Activated T-helper 1 cell treated with anti-CD3 and anti-CD28 coated beads, Interleukin-12 subunit alpha, Interleukin-12 subunit beta, Interleukin-2, Interleukin-4 antibody, amounts not matched to agents 30 ng/mL and 10 ng/mL and 1 ng/mL, durations not matched to agents 14 hours and 24 hours and 36 hours (primary cell): ENCODE measurements around the gene ZNF735. TPM values are rescaled to one million over a fixed set of nuclear protein-coding genes. Genes with fewer than 3 reads are reported as not detected.
"Not testable (repeated sequence)": the region's sequence is repeated elsewhere in the genome, so short reads cannot be mapped to it uniquely, and the experiment has no call there.

Source experiments
- DNase-seq: peaks from one replicate; pipeline ENCODE4 v3.0.0; 2021; ENCODE audit warnings: low spot score
- H3K27ac Mint-ChIP-seq: one replicate; pipeline ENCODE4 v1.8.0; 2021; ENCODE audit warnings: mild to moderate bottlenecking, mixed read lengths
- H3K27me3 Mint-ChIP-seq: one replicate; pipeline ENCODE4 v1.8.0; 2022; ENCODE audit warnings: mild to moderate bottlenecking, moderate library complexity, mixed read lengths; ENCODE audit not compliant: insufficient read depth
- H3K36me3 Mint-ChIP-seq: one replicate; pipeline ENCODE4 v1.8.0; 2021; ENCODE audit warnings: low read depth, mixed read lengths
- H3K4me1 Mint-ChIP-seq: one replicate; pipeline ENCODE4 v1.8.0; 2021; ENCODE audit warnings: low read depth, mixed read lengths
- H3K4me3 Mint-ChIP-seq: one replicate; pipeline ENCODE4 v1.8.0; 2021; ENCODE audit warnings: mild to moderate bottlenecking, moderate library complexity, mixed read lengths
- H3K9me3 Mint-ChIP-seq: one replicate; pipeline ENCODE4 v1.8.0; 2021; ENCODE audit warnings: mixed read lengths
- intact Hi-C: fragments of 100-400 bp; cut with micrococcal nuclease; formaldehyde crosslinking; loops from one replicate; pipeline ENCODE4 v1.15.1; 2024
- total RNA-seq: library from RNA; stranded (reverse); gene quantifications from 2 replicates; pipeline ENCODE4 v1.2.3, GENCODE V29; 2022

The ZNF735 gene
- not detected in 2 replicates for total RNA-seq

DNA sequence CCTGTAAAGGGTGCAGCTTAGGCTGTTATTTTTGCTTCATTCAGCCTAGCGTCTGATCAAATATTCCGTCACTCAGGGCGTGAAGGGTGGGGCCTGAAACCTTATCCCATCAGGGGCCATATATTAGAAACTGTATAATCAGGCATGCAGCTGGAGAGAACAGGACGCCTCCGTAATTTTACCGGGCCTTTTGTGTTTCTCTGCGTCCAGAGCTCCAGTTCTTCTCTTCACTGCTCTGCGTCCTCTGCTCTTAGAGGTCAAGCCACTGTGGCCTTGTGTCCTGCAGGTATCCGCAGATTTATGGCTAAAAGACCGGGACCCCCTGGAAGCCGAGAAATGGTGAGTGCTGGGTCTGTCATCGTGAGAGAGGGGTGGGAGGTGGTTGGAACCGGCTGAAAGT, at the start of gene ZNF735:
Gene ZNF735 (plus strand): TSS at position 301 of the 400 bp plus-strand sequence. CDS start 0 bp downstream, at position 301.
- H3K27me3 Mint-ChIP-seq: no peaks in the 10 kb centered on the region
- H3K27ac Mint-ChIP-seq: no peak within 1 kb of the TSS
- DNase-seq: no peak
- H3K4me3 Mint-ChIP-seq: no peak within 1 kb of the TSS
- no peaks in the 10 kb centered on the region for H3K36me3 Mint-ChIP-seq
- H3K9me3 Mint-ChIP-seq: peaks cover 38% of the 10 kb centered on the region
- intact Hi-C loops: no loop called here
- no peaks in the 10 kb centered on the region for H3K4me1 Mint-ChIP-seq

DNA sequence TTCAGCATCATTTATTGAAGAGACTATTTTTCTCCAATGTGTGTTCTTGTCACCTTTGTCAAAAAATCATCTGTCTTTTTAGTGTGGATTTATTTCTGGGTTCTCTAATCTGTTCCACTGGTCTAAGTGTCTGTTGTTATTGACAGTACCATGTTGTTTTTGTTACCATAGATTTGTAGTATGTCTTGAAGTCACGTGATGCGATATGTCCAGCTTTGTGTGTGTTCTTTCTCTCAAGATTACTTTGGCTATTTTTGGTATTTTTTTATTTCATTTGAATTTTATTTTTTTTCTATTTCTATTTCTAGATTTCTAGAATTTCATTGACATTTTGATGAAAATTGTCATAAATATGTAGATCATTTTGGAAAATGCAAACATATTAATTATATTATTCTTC, 36.0 kb upstream of the ZNF735 start:
- H3K4me3 Mint-ChIP-seq, H3K36me3 Mint-ChIP-seq, H3K27ac Mint-ChIP-seq, H3K4me1 Mint-ChIP-seq, H3K27me3 Mint-ChIP-seq, DNase-seq, intact Hi-C loops: not testable (repeated sequence)
- peaks cover 49% of the 10 kb centered on the region for H3K9me3 Mint-ChIP-seq

DNA sequence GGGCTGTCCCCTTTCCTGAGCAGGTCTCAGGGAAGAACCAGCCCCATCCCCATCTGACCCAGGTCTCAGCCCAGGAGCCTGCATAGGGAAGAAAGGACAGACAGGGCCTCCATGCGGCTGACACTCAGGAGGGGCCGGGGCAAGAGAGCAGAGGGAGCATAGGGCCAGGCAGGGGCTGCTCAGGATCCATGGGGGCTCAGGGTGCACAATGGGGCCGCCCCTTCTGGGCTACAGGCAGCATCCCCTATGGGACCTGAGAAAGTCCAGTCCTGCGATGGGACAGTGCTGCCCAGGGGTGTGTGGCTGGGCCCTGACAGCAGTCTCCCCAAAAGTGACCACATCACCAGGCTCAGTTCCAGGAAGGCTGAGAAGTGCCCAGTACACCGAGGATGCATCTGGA, 32.7 kb upstream of the ZNF735 start:
- no peaks in the 10 kb centered on the region for H3K4me1 Mint-ChIP-seq
- no peak for DNase-seq
- no peak overlapping the region for H3K4me3 Mint-ChIP-seq
- intact Hi-C loops: no loop called here
- H3K9me3 Mint-ChIP-seq: peaks cover 52% of the 10 kb centered on the region
- H3K27ac Mint-ChIP-seq: no peak overlapping the region
- H3K27me3 Mint-ChIP-seq: no peaks in the 10 kb centered on the region
- no peaks in the 10 kb centered on the region for H3K36me3 Mint-ChIP-seq

DNA sequence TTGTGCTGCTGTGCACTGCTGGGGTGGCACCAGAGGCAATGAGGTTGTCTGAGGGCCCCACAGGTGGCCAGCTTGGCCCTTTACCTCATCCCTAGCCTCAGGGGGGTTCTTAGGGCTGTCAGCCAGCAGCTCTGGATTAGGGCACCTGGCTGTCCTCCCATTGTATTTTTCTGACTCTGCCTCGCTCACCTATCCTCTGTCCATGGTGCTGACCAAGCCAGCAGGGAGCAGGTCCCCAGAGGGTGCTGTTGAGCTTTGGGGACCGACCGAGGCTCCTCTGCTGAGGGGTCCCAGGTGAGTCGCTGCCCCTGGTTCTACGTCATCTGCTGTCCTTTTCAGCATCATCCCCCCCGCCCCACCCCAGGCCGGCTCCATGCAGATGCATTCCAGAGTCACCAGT, 32.1 kb upstream of the ZNF735 start:
- Mint-ChIP-seq H3K27ac (no peak overlapping the region), H3K9me3 (peaks cover 48% of the 10 kb centered on the region), H3K36me3 (no peaks in the 10 kb centered on the region), H3K4me1 (no peaks in the 10 kb centered on the region), H3K27me3 (no peaks in the 10 kb centered on the region), H3K4me3 (no peak overlapping the region)
- intact Hi-C loops: no loop called here
- DNase-seq: no peak

DNA sequence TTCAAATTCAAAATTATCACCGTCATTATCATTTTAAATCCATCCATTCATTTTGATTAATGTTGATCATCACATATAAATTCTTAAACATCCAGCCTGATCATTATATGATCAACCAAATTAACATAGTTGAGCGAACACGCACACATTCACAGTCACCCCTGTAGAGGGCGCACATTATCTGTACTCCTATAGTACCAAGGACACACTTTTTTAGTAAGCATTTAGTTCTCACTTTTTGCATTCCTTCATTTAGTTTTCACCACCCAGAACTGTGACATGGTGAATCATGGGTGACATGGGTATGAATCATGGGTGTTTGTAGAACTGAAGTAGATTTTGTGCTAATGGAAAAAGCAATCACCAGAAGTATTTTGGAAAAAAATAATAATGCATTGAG, 26.0 kb upstream of the ZNF735 start:
- intact Hi-C loops: loop anchor here (5.0 kb wide), 1 partner anchor 436 kb away; no protein-coding TSS in a partner anchor

DNA sequence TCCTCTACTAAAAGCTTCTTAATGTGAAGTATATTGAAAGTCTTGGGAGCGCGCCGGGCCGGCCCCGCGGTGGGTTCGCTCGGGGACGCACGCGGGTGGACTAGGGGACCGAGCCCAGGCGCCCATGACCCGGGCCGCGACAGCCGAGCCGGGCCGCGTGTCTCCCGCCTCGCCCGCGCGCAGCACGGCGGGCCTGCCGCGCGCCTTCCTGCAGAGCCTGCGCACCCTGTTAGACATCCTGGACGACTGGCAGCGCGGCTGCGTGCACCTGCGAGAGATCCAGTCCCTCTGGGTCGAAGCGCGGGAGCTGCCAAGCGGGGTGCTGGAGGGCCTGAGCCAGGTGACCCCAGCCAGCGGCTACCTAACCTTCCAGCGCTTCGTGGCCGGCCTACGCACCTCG, 25.4 kb upstream of the ZNF735 start:
- H3K27me3 Mint-ChIP-seq: no peaks in the 10 kb centered on the region
- H3K4me3 Mint-ChIP-seq: no peak overlapping the region
- H3K9me3 Mint-ChIP-seq: peaks cover 29% of the 10 kb centered on the region
- H3K36me3 Mint-ChIP-seq: no peaks in the 10 kb centered on the region
- no peak overlapping the region for H3K27ac Mint-ChIP-seq
- DNase-seq: no peak
- intact Hi-C loops: loop anchor here (5.0 kb wide), 1 partner anchor 436 kb away; no protein-coding TSS in a partner anchor
- no peaks in the 10 kb centered on the region for H3K4me1 Mint-ChIP-seq

More for the DNA sequence above, 26.0 kb upstream of the ZNF735 start:
- no peaks in the 10 kb centered on the region for H3K36me3 Mint-ChIP-seq
- H3K4me1 Mint-ChIP-seq: no peaks in the 10 kb centered on the region
- DNase-seq: no peak
- no peak overlapping the region for H3K4me3 Mint-ChIP-seq
- peaks cover 27% of the 10 kb centered on the region for H3K9me3 Mint-ChIP-seq
- no peaks in the 10 kb centered on the region for H3K27me3 Mint-ChIP-seq
- no peak overlapping the region for H3K27ac Mint-ChIP-seq

DNA sequence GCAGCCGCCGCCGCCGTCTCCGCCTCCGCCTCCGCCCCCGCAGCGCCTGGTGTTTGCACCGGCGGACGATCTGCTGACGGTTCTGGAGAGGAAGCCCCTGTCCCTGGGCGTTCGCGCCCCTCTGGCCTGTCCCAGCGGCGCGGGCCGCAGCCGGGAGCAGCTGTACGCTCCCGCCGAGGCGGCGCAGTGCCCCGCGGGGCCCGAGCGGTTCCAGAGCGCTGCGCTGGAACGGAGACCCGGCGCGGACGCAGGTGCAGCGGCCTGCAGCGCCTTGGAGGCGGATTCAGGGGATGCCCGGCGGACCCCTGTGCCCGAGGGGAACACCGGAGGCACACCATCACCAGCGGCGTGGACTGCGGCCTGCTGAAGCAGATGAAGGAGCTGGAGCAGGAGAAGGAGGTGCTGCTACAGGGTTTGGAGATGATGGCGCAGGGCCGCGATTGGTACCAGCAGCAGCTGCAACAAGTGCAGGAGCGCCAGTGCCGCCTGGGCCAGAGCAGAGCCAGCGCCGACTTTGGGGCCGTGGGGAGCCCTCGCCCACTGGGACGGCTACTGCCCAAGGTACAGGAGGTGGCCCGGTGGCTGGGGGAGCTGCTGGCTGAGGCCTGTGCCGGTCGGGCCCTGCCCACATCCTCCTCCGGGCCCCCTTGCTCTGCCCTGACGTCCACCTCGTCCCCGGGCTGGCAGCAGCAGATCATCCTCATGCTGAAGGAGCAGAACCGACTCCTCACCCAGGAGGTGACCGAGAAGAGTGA, 24.8 kb upstream of the ZNF735 start:
- Mint-ChIP-seq H3K27ac (no peak overlapping the region), H3K4me3 (no peak overlapping the region), H3K27me3 (no peaks in the 10 kb centered on the region), H3K9me3 (peaks cover 30% of the 10 kb centered on the region), H3K4me1 (no peaks in the 10 kb centered on the region), H3K36me3 (no peaks in the 10 kb centered on the region)
- DNase-seq: no peak
- intact Hi-C loops: loop anchor here (5.0 kb wide), 1 partner anchor 435 kb away; no protein-coding TSS in a partner anchor

DNA sequence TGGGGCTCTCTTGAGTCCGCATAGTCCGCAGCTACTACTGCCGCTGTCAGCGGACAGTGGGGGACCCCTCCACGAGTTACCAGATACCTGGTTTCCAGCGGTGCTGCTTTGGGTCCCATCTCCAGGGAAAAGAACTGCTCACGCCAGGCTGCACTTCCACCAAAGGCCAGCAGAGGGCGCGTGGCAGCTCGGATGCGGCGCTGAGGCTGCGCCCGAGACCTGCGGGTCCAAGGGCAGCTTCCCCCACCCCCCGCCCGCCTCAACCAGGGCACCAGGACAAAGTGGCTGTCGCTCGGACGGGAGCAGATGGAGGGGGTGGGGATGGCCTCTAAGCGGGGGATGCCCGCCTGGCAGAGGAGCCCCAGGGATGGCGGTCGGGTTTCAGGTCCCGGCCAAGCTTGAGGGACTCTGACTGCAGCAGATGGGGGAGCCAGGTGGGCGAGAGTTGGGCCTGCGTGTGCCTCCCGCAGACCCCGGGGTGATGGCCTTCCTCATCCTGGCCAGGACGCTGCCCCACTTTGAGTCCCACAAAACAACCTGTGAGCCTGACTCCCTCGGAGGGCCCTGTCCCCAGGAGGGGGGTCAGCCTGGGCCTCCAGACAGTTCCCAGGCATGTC, 23.8 kb upstream of the ZNF735 start:
- Mint-ChIP-seq H3K4me1 (no peaks in the 10 kb centered on the region), H3K36me3 (no peaks in the 10 kb centered on the region), H3K4me3 (no peak overlapping the region), H3K27ac (no peak overlapping the region), H3K27me3 (no peaks in the 10 kb centered on the region), H3K9me3 (peaks cover 31% of the 10 kb centered on the region)
- intact Hi-C loops: loop anchor here (5.0 kb wide), 1 partner anchor 434 kb away; no protein-coding TSS in a partner anchor
- no peak for DNase-seq

DNA sequence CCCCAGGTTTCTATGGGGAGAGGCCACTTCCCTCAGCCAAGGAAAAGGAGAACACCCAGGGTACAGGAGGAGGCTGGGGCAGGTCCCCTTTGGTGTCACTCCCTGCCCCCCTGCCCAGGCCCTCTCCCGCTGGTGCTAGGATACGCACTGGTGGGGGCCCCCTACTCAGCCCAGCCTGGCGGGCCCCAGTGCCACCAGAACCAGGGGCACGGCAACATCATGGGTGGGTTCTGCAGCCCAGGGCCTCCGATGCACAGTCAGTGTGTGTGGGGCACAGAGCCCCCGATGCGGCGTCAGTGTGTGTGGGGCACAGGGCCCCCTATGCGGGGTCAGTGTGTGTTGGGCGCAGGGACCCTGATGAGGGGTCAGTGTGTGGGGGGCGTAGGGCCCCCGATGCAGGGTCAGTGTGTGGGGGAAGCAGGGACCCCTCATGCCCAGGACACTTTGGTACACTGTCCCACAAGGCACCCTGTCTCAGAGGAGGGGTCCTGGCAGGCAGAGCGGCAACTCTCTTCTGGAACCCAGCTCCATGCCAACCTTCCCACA, 23.1 kb upstream of the ZNF735 start:
- no peak for DNase-seq
- Mint-ChIP-seq H3K4me1 (no peaks in the 10 kb centered on the region), H3K27me3 (no peaks in the 10 kb centered on the region), H3K9me3 (peaks cover 25% of the 10 kb centered on the region), H3K4me3 (no peak overlapping the region), H3K27ac (no peak overlapping the region), H3K36me3 (no peaks in the 10 kb centered on the region)
- intact Hi-C loops: loop anchor here (5.0 kb wide), 1 partner anchor 433 kb away; no protein-coding TSS in a partner anchor

DNA sequence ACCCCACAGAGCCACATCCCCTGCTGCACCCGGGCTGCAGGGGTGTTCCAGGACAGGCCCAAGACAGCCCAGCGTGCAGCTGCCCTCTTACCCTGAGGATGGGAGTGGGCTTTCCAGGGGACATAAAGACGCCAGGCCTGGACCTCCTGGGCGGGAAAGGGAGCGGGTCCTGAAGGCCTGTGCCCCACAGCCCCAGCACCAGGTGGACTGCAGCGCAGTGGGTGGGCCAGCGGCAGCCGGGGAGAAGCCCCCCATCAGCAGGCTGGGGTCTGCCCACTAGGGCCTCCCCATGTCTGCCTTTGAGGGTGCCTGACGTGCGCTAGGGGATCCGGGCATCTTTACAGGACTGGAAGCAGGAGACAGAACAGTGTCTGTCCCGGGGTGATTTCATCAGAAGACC, 22.6 kb upstream of the ZNF735 start:
- DNase-seq: no peak
- no peak overlapping the region for H3K4me3 Mint-ChIP-seq
- no peaks in the 10 kb centered on the region for H3K36me3 Mint-ChIP-seq
- no peaks in the 10 kb centered on the region for H3K4me1 Mint-ChIP-seq
- H3K27ac Mint-ChIP-seq: no peak overlapping the region
- intact Hi-C loops: loop anchor here (5.0 kb wide), 1 partner anchor 433 kb away; no protein-coding TSS in a partner anchor
- H3K27me3 Mint-ChIP-seq: no peaks in the 10 kb centered on the region
- peaks cover 27% of the 10 kb centered on the region for H3K9me3 Mint-ChIP-seq

DNA sequence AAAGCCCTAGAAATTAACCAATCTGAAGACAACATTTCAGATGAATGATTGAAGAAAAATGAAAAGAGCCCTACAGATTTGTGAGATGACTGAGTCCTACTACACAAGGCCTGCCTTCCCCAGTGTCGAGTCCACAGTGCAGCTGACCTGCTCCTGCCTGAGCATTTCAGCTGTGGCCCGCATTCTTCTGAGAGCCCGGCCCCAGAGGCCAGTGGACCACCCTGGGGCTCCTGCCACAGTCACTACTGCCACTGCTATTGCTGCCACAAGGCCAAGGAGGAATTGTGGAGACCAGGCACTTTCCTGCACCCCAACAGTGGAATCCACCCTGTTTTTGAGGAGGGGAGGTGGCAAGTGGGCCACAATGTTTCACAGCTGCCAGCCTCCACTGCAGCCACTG, 19.6 kb upstream of the ZNF735 start:
- H3K27me3 Mint-ChIP-seq: no peaks in the 10 kb centered on the region
- DNase-seq: no peak
- no peak overlapping the region for H3K4me3 Mint-ChIP-seq
- H3K4me1 Mint-ChIP-seq: no peaks in the 10 kb centered on the region
- H3K27ac Mint-ChIP-seq: no peak overlapping the region
- peaks cover 19% of the 10 kb centered on the region for H3K9me3 Mint-ChIP-seq
- intact Hi-C loops: no loop called here
- H3K36me3 Mint-ChIP-seq: no peaks in the 10 kb centered on the region

DNA sequence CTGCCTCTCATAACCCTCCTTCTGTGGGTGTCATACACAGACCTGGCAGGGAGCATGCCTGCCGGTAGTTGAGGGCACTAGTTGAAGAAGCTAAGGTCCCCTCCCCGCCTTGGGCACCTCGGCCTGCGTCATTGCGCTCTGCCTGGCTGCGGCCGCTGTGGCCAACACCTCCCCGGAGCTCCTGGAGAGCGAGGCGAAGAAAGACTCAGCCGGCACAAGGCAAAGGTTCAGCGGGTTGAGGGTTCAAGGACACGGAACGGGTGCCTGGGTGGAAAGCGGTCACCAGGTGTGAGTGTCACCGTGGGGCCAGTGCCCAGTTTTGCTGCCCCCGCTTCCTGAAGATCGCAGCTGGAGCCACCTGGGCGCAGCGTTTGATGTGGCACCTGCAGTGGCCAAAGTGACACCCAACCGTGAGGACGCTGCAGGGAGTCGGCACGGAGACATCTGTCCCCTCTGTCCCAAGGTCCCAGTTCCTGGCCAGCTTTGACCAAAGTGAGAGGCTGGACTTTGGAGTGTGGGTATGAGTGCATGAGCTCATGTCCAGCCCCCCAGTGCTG, 14.8 kb upstream of the ZNF735 start:
- Mint-ChIP-seq H3K4me1 (no peaks in the 10 kb centered on the region), H3K4me3 (no peak overlapping the region), H3K36me3 (no peaks in the 10 kb centered on the region), H3K27ac (no peak overlapping the region), H3K27me3 (no peaks in the 10 kb centered on the region), H3K9me3 (peaks cover 43% of the 10 kb centered on the region)
- intact Hi-C loops: no loop called here
- no peak for DNase-seq

DNA sequence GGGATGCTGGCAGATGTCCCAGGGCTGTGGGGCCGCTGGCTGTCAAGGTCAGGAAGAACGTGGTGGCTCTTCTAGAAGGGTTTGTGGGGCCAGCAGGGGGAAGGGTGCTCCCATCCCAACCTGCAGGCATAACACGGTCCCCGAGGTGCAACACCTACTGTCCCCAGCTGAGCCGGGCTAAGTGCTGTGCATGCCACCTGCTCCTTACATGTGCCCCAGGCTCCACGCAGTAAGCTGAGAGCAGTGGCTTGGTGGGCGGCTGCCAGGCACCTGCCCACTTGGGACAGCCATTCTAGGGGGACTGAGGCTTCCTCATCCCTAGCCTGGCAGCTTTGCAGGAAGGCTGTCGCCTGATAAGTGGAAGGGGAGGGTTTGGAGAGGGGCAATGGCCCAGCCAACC, 14.2 kb upstream of the ZNF735 start:
- H3K27ac Mint-ChIP-seq: no peak overlapping the region
- H3K36me3 Mint-ChIP-seq: no peaks in the 10 kb centered on the region
- intact Hi-C loops: no loop called here
- H3K27me3 Mint-ChIP-seq: no peaks in the 10 kb centered on the region
- no peaks in the 10 kb centered on the region for H3K4me1 Mint-ChIP-seq
- H3K4me3 Mint-ChIP-seq: no peak overlapping the region
- peaks cover 43% of the 10 kb centered on the region for H3K9me3 Mint-ChIP-seq
- DNase-seq: no peak
